GM19463 (cell line): Measurements from ENCODE around the gene ALPG.
"Not testable (repeated sequence)": the region's sequence is repeated elsewhere in the genome, so short reads cannot be mapped to it uniquely, and the experiment has no call there.

Experiments used
- ATAC-seq: cut with Tn5 transposase; IDR thresholded peaks from one replicate; pipeline ENCODE4 v1.9.1; 2021; ENCODE audit warnings: mild to moderate bottlenecking, moderate library complexity; ENCODE audit not compliant: unreplicated experiment

The ALPG gene

DNA sequence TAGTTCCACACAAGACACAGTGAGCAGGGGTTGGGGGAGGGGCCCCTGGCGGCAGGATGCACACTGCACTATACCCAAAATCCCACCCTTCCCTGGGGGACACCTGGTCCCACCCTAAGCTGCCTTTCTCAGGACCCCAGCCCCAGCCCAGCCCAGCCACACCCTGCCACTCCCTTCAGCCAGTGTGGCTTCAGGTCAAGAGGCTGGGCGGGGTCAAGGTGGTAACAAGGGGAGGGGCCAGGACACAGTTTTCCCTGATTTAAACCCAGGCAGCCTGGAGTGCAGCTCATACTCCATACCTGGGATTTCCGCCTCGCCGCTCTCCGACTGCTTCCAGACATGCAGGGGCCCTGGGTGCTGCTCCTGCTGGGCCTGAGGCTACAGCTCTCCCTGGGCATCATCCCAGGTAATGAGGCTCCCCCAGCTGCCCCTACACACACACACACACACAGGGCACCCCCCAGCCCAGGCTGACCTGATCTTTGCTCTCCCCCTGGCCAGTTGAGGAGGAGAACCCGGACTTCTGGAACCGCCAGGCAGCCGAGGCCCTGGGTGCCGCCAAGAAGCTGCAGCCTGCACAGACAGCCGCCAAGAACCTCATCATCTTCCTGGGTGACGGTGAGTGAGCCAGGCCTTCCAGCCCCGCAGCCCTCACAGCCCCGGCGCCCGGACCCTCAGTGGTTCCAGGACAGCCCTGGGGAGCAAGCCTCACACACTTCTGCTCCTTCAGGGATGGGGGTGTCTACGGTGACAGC lies at the start of gene ALPG:
TSS of gene ALPG (plus strand) at position 289 of the 755 bp plus-strand sequence. CDS start at position 340, 51 bp downstream.
- ATAC-seq: no peak

DNA sequence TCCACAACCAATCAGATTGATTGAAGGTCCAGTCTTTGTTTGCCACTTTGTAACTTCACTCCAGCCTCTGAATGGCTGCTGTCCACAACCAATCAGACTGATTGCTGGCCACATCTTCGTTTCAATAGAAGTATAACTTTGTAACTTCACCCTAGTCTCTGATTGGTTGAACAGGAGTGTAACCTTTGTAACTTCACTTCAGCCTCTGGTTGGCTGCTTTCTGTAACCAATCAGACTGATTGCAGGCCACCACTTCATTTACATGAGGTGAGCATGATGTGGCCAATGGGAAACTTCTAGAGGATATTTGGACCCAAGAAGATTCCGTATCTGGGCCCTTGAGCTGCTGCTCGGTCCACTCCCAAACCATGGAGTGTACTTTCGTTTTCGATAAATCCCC lies 45.0 kb upstream of the ALPG start:
- ATAC-seq: no peak

DNA sequence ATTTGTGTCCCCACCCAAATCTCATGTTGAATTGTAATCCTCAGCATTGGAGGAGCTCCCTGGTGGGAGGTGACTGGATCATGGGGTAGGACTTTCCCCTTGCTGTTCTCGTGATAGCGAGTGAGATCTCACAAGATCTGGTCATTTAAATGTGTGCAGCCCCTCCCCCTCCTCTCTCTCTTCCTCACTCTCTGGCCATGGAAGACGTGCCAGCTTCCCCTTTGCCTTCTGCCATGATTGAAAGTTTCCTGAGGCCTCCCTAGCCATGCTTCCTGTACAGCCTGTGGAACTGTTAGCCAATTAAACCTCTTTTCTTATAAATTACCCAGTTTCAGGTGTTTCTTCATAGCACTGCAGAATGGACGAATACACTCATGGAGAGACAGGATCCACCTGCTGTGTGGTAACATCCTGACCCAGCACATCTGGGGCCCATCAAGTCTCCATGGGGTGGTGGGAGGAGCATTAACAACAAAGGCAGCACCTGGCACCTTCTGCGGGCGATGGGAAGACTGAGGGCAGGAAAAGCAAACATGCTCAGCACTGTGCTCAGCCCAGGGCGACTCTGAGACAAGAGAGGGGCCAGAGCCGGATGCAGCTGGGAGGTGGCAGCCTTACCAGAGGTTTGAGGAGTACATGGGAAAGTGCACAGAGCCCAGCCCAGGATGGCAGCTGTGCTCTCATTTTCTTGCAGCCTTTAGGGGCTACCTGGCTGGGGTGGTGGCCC lies 44.3 kb upstream of the ALPG start:
- ATAC-seq: no peak

DNA sequence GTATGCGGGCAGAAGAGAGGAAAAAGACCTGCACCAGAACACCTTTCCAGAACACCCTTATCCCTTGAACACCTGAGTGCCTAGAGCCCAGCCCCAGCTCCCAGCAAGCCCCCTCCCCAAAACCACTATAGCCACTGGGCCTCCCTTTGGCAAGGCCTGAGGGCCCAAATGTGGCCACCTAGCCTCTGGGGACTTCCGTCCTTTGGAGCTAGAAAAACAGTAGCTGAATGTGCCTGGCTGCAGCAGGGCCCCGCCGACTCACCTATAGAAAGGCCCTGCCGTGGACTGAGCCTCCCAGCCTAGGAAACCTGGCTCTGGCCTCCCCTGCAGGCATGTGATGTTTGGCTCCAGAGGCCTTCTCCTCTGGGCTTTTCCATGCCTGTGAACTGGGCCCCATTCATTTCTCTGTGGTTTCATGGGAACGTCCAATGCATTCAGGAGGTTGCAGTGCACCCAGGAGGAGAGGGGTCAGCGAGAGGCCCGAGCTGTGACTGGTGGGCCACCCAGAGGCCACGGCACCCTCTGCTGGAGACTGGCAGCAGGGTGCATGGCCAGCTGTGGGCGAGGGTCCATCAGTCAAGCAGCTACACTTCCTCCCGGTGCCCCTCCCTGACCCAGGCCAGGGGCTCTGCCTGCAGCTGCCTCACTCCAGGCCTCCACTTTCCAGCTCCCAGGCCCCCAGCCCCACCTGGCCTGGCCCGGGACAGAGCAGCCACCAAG lies 43.4 kb upstream of the ALPG start:
- ATAC-seq: not testable (repeated sequence)

DNA sequence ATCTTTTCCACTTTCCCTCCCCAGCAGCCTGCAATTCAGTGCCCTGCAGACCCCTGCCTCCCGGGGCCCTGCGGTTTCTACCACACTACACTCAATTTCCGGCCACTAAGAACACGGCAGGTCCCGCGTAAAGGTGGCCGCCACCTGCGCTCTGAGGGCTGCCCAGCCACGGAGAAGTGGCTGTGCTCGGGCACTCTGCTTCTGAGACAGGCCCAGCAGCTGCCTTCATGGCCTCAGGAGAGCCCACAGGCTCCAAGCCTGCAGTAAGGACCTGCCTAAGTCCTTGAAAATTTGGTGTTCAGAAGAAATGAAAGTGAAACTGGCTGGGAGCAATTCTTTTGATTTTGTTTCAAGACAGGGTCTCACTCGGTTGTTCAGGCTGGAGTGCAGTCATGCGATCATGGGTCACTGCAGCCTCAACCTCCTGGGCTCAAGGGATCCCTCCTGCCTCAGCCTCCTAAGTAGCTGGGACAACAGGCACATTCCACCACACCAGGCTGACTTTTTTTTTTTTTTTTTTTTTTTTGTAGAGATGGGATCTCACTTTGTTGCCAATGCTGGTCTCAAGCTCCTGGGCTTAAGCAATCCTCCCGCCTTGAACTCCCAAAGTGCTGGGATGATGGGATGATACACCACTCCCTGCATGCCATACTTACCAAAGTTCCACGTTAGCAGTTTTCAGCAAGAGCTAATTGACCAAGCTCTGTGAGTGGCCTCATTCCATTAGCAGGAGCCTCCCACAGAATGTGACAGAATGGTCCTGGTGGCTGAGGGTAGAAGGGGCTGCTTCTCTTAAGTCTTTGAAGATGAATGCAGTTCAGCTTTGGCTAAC lies 42.6 kb upstream of the ALPG start:
- ATAC-seq: peak; percentile 48

DNA sequence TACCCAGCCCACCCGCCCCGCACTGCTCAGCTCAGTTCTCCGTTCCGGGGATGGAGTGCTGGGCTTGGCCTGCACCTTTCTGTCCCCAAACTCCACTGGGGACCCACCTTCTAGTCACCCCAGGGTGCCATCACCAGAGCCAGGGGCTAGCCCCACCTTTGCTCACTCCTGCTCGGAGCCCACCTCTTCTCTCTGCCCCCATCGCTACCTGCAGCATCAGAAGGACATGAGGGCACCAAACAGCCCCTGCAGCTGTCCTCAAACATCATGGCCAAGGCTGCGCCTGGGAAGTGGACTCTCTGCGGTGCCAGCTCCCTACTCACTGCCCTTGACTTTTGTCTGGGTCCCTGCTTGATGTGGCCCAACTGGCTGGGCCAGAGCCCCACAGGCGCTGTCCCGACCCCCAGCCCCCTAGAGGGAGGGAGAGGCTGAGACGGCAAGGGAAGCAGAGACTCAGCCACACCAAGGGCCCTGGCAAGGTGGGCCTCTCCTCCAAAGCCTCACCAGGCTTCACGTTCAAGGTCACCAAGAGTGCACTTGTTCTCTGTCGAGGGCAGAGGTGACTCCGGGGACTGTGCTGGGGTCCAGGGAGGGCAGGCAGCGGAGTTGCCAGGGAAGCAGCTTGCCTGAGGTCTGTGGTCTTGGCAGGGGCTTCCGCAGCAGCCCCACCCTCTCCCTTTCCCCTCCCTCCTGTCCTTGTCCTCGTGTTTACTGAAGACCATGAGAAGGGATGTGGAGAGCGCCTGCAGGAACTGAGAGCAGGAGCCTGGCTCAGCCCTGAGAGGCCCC lies 41.6 kb upstream of the ALPG start:
- ATAC-seq: not testable (repeated sequence)

DNA sequence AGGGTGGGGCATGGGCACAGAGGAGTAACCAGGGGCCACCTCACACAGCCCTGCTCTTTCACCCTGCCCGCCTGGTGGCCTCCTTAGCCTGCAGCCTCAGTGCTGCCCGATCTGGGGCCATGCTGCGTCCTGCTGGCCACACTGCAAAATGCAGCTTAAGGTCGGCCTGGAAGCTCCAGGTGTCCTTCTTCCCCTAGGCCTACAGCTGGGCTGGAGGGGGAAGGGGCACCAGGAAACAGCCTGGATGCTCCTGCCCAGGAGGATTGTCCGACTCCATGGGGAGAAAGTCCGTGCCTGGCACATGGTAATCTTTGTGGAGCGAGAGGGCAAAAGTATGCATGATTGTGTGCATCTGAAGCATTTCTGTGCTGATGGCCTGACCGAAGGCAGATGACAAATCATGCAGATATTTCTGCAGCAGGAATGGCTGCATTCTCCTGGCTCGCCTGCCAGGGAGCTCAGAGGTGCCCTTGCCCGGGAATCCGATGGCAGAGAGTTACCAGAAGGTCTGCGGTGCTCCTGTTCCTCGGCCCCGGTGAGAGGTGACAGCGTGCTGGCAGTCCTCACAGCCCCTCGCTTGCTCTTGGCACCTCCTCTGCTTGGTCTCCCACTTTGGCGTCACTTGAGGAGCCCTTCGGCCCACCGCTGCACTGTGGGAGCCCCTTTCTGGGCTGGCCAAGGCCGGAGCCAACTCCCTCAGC lies 40.9 kb upstream of the ALPG start:
- no peak for ATAC-seq

DNA sequence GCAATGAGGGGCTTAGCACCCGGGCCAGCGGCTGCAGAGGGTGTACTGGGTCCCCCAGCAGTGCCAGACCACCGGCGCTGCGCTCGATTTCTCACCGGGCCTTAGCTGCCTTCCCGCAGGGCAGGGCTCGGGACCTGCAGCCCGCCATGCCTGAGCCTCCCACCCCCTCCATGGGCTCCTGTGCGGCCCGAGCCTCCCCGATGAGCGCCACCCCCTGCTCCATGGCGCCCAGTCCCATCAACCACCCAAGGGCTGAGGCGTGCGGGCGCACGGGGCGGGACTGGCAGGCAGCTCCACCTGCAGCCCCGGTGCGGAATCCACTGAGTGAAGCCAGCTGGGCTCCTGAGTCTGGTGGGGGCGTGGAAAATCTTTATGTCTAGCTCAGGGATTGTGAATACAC lies 40.2 kb upstream of the ALPG start:
- not testable (repeated sequence) for ATAC-seq

DNA sequence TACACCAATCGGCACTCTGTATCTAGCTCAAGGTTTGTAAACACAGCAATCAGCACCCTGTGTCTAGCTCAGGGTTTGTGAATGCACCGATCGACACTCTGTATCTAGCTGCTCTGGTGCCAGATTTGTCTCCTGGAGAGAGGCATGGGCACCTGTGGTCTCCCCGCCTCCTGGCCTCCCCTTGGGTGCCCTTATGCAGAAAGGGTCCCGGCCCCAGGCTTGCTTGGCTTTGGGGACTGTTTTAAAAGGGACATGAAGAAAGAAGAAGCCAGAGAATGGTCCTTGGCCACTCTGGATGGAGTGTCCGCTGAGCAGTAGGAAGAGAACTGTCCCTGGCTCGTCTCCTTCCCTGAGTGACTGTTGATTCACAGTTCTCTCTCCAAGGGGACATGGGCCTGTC lies 39.6 kb upstream of the ALPG start:
- no peak for ATAC-seq

DNA sequence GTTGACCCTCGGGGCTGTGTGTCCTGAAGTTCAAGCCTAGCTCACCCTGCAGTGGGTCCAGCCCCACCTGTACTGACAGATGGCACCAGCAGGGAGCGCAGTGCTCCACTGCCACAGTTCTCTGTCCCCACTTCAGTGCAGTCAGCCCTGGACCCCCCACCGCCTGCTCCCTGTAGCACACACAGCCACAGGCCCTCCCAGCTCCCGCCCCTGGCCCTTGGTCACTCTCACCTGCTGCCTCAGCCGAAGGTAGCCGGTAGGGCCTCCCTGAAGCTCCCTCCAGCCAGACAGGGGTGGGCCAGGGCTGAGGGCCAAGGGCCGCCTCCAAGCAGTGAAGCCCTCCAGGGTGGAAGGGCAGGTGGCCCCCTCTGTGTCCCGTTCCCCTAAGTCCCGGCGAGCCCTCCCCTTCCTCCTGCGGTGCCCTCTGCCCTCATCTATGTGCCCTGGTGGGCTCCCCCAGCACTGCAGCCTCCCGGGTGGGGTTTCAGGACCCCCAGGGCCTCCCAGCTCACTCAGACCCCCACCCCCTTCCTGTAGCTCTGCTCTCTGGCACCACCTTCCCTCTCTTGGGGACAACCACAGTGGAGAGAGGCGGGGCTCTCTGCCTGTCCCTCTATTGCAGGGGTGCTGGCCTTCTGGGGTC lies 38.9 kb upstream of the ALPG start:
- no peak for ATAC-seq

DNA sequence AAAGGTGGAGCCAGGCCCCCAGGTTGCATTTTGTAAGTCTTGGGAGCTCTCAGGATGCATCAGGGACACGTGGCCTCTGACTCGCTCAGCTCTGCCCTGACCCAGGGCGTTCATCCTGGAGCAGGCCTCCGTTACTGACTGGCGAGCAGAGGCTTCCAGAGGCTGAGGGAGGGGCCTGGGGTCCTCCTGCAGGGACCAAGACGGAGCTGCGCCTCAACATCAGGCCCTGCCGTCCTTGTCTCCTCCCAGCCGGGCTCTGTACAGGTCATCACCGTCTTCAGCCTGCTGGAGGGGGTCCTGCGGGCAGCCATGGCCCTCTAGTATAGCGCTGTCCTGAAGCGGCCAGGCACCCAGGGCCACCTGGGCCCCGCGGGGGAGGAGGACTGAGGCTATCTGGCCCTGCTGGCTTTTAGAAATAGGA lies 38.3 kb upstream of the ALPG start:
- ATAC-seq: no peak

DNA sequence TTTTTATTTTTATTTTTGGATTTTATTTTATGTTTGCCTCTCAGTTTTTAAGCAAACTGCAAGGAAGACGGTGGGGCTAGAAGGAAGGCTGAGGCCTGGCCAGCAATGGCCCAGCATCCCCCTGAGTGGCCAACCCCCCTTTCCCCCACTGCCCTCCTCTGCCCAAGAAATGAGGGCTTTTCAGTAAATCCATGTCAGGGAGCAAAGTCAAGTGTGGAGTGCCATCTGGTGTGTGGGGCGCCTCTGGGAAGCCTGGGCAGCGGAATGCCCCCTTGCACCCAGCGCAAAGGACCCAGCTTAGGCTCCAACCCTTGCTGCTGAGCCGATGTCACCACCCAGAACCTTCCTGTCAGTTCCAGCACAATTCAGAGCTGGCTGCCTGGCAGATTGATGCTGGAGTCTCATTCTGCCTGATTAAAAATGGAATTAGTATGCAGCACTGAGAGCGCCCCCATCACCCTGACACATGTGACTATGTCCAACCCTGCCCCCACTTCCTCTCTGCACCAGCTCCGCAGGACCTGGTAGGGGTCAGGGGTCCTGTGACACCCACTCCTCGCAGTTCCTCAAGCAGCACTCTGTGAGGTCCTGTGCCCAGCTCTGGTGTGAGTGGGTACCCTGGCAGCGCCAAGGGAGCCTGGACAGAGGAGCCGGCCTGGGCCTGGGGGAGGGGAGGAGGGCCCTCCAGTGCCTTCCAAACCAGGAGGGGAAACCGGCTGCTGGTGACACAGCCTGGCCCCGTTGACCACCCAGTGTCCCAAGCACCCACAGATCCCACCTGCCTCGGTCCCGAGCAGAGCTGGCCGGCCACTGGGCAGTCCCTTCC lies 37.3 kb upstream of the ALPG start:
- no peak for ATAC-seq

DNA sequence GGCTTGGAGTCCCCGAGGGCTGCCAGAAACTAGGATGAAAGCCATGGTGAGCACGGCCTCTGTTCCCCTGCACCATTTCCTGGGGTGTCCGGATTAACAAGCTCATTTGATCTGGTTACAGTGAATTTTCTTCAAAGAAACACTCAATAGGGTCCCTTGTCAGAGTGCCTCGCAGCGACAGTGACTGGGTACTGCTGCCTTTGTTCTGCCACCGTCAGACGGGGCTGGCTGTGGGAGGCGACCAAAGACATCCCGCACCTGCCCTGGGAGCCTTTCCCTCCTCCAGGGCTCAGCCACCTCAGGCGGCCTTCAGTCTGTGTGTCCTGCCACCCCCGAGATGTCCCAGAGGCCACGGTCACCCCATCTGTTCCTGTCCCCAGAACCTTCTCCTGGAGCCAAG lies 36.6 kb upstream of the ALPG start:
- ATAC-seq: not testable (repeated sequence)

DNA sequence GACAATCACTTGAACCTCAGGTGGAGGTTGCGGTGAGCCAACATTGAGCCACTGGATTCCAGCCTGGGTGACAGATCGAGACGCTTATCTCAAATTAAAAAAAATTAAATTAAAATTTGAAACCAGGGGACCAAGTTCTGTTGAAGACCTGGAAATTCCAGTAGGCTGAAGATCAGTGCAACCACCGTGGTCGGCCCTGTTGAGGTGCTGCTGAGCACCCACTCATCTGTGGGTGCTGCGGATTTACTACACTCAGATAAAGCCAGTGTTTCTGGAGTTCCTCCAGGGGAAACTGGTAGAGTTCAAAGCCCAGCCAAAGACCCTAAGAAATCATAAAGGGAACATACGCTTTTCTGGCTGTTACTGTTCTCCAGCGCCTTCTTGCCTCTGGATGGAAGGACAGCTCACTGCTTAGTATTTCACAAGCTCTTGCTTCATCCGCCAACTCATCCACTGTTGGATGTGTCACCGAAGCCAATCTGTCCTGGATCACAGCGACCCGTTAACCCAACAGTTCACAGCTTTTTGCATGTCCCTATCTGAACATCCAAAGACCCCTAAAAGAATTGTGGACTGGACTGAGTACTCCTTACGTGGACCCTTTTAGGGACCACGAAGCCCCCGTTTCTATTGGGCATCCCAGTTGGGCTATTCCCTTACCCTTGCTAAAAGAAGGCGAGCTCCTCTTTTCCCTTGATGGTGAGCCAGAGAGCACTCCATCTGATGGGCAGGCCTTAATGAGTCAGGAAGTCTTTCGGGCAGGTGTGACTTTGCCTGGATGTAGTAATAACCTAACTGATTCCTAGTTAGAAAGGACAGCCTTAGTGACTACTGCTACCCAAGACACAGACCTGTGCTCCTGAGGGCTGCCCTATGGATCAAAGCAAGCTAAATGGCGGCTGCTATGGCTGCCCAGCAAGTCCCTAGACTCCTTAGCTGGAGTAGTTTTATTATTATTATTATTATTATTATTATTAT lies 34.1 kb upstream of the ALPG start:
- no peak for ATAC-seq

DNA sequence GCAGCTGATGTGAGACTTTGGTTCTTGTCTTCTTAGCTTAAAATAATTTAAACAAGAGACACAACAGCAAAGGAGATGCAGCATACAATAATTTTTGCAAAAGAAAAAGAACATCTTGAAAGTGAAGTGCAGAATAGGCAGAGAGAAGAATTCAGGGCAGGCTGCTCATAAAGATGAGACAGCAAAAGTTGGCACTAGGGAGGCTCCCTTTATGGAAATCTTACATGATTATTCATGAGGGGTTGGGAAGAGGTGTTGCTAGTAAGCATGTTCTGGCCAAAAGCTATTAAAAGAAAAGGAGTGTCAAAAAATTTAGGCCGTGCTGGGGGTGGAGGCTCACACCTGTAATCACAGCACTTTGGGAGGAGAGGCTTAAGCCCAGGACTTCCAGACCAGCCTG lies 32.3 kb upstream of the ALPG start:
- ATAC-seq: no peak

DNA sequence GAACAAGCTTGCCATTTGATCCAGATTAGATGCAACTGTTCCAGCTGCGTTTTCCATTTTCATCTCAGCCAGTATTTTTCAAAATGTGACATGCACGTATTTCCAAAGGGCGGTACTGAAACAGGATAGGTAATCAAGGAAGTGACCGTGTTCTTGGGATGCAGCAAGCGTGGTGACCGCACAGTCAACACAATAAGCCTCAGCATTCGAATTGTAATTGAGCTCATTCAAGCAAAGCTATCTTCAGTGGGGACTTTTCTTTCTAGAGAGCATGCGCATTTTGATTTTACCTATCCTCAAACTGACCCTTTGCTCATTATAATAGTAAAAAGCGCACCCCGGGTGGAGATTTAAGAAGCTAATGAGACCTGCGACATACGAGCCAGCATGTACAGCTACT lies 31.5 kb upstream of the ALPG start:
- no peak for ATAC-seq

DNA sequence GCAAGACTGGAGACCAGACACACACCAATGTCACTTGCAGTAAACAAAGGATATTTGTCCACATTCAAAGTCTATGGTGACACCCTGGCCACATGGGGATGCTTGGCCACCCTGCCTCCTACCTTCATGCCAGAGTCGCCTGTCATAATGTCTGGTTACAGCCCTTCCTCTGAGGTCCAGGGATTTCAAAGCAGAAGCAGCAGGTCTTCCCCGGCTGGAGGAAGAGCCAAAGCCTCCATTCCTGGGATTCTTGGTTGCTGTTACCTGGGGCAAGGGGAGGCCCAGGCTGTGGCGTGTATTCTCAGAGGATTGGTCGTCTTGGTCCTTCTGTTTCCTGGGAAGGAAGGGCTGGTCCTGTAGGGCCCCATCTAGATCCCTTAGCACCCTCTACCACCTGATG lies 30.4 kb upstream of the ALPG start:
- ATAC-seq: no peak
